GM23338 (cell line): ENCODE measurements around the gene DHRSX. TPM values are rescaled to one million over a fixed set of nuclear protein-coding genes. Genes with fewer than 3 reads are reported as not detected.

ENCODE experiments used
- ATAC-seq: fragments of 200-7000 bp; cut with Tn5 transposase; 3 replicates; pipeline ENCODE4 v1.9.1; 2020
- DNase-seq: peaks from one replicate; pipeline ENCODE4 v3.0.0-alpha.2; 2015; ENCODE audit warnings: low spot score
- H2AFZ ChIP-seq: fragments of 200-600 bp; sonication (generic); 2 replicates; pipeline ENCODE4 v1.8.0; 2016; ENCODE audit warnings: antibody characterized with exemption, mild to moderate bottlenecking, moderate library complexity
- H3F3A ChIP-seq: fragments of 200-600 bp; sonication (generic); replicated peaks from 2 replicates; pipeline ENCODE4 v1.8.0; 2017; ENCODE audit warnings: antibody characterized with exemption, mixed run types, low read depth
- H3K27ac ChIP-seq: fragments of 200-600 bp; sonication (generic); 2 replicates; pipeline ENCODE4 v1.6.1; 2016; ENCODE audit warnings: low read depth
- H3K27me3 ChIP-seq: fragments of 200-600 bp; sonication (generic); 2 replicates; pipeline ENCODE4 v1.8.0; 2016; ENCODE audit warnings: mild to moderate bottlenecking, mixed run types, moderate library complexity; ENCODE audit not compliant: insufficient read depth
- H3K36me3 ChIP-seq: fragments of 200-600 bp; sonication (generic); 2 replicates; pipeline ENCODE4 v1.8.0; 2016; ENCODE audit warnings: mild to moderate bottlenecking; ENCODE audit not compliant: insufficient read depth
- H3K4me1 ChIP-seq: fragments of 200-600 bp; sonication (generic); 2 replicates; pipeline ENCODE4 v1.8.0; 2016; ENCODE audit warnings: mild to moderate bottlenecking, moderate library complexity; ENCODE audit not compliant: insufficient read depth
- H3K4me2 ChIP-seq: fragments of 200-600 bp; sonication (generic); 2 replicates; pipeline ENCODE4 v1.7.1; 2017; ENCODE audit warnings: mixed run types
- H3K4me3 ChIP-seq: fragments of 200-600 bp; sonication (generic); 2 replicates; pipeline ENCODE4 v1.6.1; 2016; ENCODE audit warnings: mixed run types
- H3K79me2 ChIP-seq: fragments of 200-600 bp; sonication (generic); replicated peaks from 2 replicates; pipeline ENCODE4 v1.8.0; 2017; ENCODE audit warnings: mild to moderate bottlenecking; ENCODE audit not compliant: insufficient read depth
- H3K9me2 ChIP-seq: fragments of 200-600 bp; sonication (generic); 2 replicates; pipeline ENCODE4 v1.8.0; 2017; ENCODE audit not compliant: insufficient read depth
- H4K20me1 ChIP-seq: fragments of 200-600 bp; sonication (generic); replicated peaks from 2 replicates; pipeline ENCODE4 v1.8.0; 2017; ENCODE audit warnings: mild to moderate bottlenecking; ENCODE audit not compliant: insufficient read depth
- H3K27ac Mint-ChIP-seq: 2 replicates; pipeline ENCODE4 v1.8.0; 2020; ENCODE audit warnings: inconsistent platforms, mild to moderate bottlenecking, moderate library complexity, mixed read lengths
- H3K27me3 Mint-ChIP-seq: 3 replicates; pipeline ENCODE4 v1.8.0; 2022; ENCODE audit warnings: low read depth, mild to moderate bottlenecking, moderate library complexity, mixed read lengths, inconsistent platforms; ENCODE audit not compliant: insufficient read depth, poor library complexity
- H3K36me3 Mint-ChIP-seq: 3 replicates; pipeline ENCODE4 v1.8.0; 2021; ENCODE audit warnings: low read depth, mild to moderate bottlenecking, inconsistent platforms, moderate library complexity, mixed read lengths
- H3K4me1 Mint-ChIP-seq: 3 replicates; pipeline ENCODE4 v1.8.0; 2020; ENCODE audit warnings: mild to moderate bottlenecking, inconsistent platforms, mixed read lengths
- H3K4me3 Mint-ChIP-seq: 3 replicates; pipeline ENCODE4 v1.8.0; 2021; ENCODE audit warnings: moderate library complexity, mild to moderate bottlenecking, inconsistent platforms, mixed read lengths
- H3K9me3 Mint-ChIP-seq: 3 replicates; pipeline ENCODE4 v1.8.0; 2020; ENCODE audit warnings: moderate library complexity, mild to moderate bottlenecking, inconsistent platforms, mixed read lengths
- ETS1 ChIP-seq: IDR thresholded peaks from 2 replicates; pipeline ENCODE4 v1.6.1; 2016; ENCODE audit warnings: antibody characterized with exemption
- NANOG ChIP-seq: IDR thresholded peaks from 2 replicates; pipeline ENCODE4 v1.6.1; 2016; ENCODE audit warnings: antibody characterized with exemption, borderline replicate concordance
- ZNF331 ChIP-seq: fragments of 250-450 bp; sonication (Bioruptor Pico); IDR thresholded peaks from 2 replicates; pipeline ENCODE4 v1.5.0; 2020; ENCODE audit warnings: low read depth, mild to moderate bottlenecking, moderate library complexity
- ZNF462 ChIP-seq: fragments of 250-450 bp; sonication (Bioruptor Pico); IDR thresholded peaks from 2 replicates; pipeline ENCODE4 v1.5.0; 2020; ENCODE audit warnings: mild to moderate bottlenecking, moderate library complexity
- polyA plus RNA-seq: library from polyadenylated mRNA; unstranded; fragments of >200 nt; fragmentation: Nextera tagmentation; extraction: Ambion mirVana; gene quantifications from 2 replicates; pipeline ENCODE4 v1.2.1, GENCODE V29; 2016
- total RNA-seq: library from RNA; depleted of rRNA; stranded (reverse); fragments of >200 nt; shearing (Covaris generic); gene quantifications from 2 replicates; pipeline ENCODE4 v1.2.3, GENCODE V29; 2014

DHRSX gene
- total and polyA plus RNA-seq, 2 experiments from 2014 or later, result 33.9 to 43.0 TPM

- TF ChIP-seq ZNF462 (no peak), NANOG (no peak), ETS1 (no peak)
Observed at GRCh38 chrX:2376166-2376565, 124.6 kb downstream of the DHRSX start (continued).

GRCh38 chrX:2374086-2374485 lies 126.7 kb downstream of the DHRSX start:
- Mint-ChIP-seq H3K36me3 (peaks cover 55% of the 10 kb centered on the region), H3K4me3 (no peak overlapping the region), H3K9me3 (peaks cover 27% of the 10 kb centered on the region), H3K27ac (no peak overlapping the region), H3K4me1 (peaks cover 3% of the 10 kb centered on the region; the same call in 1 of the 3 replicates), H3K27me3 (peaks cover 1% of the 10 kb centered on the region)
- Histone ChIP-seq H3K4me3 (no peak overlapping the region), H3K27me3 (no peaks in the 10 kb centered on the region), H3K79me2 (no peaks in the 10 kb centered on the region), H3F3A (no peaks in the 10 kb centered on the region), H3K36me3 (no peaks in the 10 kb centered on the region; the same call in 1 of the 2 replicates), H3K4me2 (no peak overlapping the region), H3K4me1 (no peaks in the 10 kb centered on the region), H4K20me1 (no peaks in the 10 kb centered on the region), H3K27ac (no peak overlapping the region), H2AFZ (no peak overlapping the region), H3K9me2 (no peaks in the 10 kb centered on the region)
- no peak for TF ChIP-seq ZNF331 (CRISPR knock-in tag)
- ATAC-seq (no peak), DNase-seq (no peak)
